GM06990 (cell line): ENCODE results near the gene CTU2.

Experiments
- DNase-seq: peaks from one replicate; pipeline ENCODE4 v3.0.0-alpha.2; 2011; ENCODE audit not compliant: insufficient read length; ENCODE audit errors: extremely low read depth
- H3K27me3 ChIP-seq: replicated peaks from 2 replicates; pipeline ENCODE4 v1.6.0; 2011; ENCODE audit warnings: low read length; ENCODE audit not compliant: control insufficient read depth, insufficient read depth
- H3K36me3 ChIP-seq: 2 replicates; pipeline ENCODE4 v1.5.1; 2011; ENCODE audit warnings: low read length; ENCODE audit not compliant: control insufficient read depth, insufficient read depth
- H3K4me3 ChIP-seq: replicated peaks from 2 replicates; pipeline ENCODE4 v1.5.1; 2011; ENCODE audit warnings: low read depth, mild to moderate bottlenecking, control low read depth, low read length
- TF ChIP-seq, protein P1 (sequence below): IDR thresholded peaks from 2 replicates; pipeline ENCODE4 v1.5.1; 2011; ENCODE audit warnings: low read length, control low read depth, mild to moderate bottlenecking, inconsistent platforms; ENCODE audit not compliant: insufficient read depth, poor library complexity, severe bottlenecking

The CTU2 gene

DNA sequence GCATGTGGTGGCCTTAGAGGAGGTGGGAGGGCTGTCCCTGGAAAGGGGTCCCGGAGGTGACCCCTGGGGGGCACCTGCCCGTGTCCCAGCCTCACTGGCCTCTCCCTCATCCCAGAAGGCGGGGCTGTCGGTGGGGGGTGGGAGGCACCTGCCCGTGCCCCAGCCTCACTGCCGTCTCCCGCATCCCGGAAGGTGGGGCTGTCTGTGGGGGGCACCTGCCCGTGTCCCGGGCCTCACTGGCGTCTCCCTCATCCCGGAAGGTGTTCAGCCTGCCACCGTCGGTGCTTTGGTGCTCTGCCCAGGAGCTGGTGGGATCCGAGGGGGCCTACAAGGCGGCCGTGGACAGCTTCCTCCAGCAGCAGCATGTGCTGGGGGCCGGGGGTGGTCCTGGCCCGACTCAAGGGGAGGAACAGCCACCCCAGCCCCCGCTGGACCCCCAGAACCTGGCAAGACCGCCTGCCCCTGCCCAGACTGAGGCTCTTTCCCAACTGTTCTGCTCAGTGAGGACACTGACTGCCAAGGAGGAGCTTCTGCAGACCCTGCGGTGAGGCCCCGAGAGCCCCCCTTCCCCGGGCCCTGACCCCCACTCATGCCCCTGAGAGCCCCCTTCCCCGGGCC lies 6.2 kb downstream of the CTU2 start:
- peaks cover 43% of the 10 kb centered on the region for H3K36me3 ChIP-seq
- H3K27me3 ChIP-seq, result no peaks in the 10 kb centered on the region
- no peak overlapping the region for H3K4me3 ChIP-seq
- TF ChIP-seq, protein P1, sequence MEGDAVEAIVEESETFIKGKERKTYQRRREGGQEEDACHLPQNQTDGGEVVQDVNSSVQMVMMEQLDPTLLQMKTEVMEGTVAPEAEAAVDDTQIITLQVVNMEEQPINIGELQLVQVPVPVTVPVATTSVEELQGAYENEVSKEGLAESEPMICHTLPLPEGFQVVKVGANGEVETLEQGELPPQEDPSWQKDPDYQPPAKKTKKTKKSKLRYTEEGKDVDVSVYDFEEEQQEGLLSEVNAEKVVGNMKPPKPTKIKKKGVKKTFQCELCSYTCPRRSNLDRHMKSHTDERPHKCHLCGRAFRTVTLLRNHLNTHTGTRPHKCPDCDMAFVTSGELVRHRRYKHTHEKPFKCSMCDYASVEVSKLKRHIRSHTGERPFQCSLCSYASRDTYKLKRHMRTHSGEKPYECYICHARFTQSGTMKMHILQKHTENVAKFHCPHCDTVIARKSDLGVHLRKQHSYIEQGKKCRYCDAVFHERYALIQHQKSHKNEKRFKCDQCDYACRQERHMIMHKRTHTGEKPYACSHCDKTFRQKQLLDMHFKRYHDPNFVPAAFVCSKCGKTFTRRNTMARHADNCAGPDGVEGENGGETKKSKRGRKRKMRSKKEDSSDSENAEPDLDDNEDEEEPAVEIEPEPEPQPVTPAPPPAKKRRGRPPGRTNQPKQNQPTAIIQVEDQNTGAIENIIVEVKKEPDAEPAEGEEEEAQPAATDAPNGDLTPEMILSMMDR, result no peak
- no peak for DNase-seq

DNA sequence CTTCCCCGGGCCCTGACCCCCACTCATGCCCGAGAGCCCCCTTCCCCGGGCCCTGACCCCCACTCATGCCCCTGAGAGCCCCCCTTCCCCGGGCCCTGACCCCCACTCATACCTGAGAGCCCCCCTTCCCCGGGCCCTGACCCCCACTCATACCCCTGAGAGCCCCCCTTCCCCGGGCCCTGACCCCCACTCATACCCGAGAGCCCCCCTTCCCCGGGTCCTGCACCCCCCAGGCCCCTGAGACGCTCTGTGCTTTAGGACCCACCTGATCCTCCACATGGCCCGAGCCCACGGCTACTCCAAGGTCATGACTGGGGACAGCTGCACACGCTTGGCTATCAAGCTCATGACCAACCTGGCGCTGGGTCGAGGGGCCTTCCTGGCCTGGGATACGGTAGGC lies 6.8 kb downstream of the CTU2 start:
- no peak for DNase-seq
- Histone ChIP-seq H3K4me3 (no peak overlapping the region), H3K27me3 (no peaks in the 10 kb centered on the region), H3K36me3 (peaks cover 43% of the 10 kb centered on the region)
- TF ChIP-seq, protein P1, result no peak

DNA sequence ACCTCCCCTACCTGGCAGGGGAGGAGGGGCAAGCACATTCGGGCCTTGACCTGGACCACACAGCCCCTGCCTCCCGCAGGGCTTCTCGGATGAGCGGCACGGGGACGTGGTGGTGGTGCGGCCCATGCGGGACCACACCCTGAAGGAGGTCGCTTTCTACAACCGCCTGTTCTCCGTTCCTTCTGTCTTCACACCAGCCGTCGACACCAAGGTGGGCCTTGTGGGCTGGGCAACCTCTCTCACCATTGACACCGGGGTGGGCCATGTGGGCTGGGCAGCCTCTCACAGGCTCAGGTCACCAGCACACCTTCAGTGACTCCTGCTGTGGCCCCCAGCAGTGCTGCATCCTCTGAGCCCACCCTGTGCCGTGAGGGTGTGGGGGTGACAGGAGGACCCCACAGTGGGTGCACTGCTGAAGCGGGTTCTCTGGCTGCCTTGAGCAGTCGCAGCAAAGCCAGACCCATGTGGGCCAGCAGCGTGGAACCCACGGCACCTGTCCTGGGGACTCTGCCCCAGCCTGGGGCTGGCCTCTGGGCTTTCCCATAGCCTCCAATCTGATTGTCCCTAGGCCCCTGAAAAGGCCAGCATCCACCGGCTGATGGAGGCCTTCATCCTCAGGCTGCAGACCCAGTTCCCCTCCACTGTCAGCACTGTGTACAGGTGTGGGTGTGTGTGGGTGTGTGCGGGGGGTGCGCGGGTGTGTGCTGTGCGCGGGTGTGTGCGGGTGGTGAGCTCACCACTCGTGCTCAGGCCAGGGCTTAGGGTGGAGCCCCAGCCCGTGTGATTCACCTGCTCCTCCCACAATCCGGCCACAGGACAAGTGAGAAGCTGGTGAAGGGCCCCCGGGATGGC lies 7.5 kb downstream of the CTU2 start:
- TF ChIP-seq, protein P1, result no peak
- Histone ChIP-seq H3K4me3 (no peak overlapping the region), H3K36me3 (peaks cover 48% of the 10 kb centered on the region), H3K27me3 (no peaks in the 10 kb centered on the region)
- no peak for DNase-seq

DNA sequence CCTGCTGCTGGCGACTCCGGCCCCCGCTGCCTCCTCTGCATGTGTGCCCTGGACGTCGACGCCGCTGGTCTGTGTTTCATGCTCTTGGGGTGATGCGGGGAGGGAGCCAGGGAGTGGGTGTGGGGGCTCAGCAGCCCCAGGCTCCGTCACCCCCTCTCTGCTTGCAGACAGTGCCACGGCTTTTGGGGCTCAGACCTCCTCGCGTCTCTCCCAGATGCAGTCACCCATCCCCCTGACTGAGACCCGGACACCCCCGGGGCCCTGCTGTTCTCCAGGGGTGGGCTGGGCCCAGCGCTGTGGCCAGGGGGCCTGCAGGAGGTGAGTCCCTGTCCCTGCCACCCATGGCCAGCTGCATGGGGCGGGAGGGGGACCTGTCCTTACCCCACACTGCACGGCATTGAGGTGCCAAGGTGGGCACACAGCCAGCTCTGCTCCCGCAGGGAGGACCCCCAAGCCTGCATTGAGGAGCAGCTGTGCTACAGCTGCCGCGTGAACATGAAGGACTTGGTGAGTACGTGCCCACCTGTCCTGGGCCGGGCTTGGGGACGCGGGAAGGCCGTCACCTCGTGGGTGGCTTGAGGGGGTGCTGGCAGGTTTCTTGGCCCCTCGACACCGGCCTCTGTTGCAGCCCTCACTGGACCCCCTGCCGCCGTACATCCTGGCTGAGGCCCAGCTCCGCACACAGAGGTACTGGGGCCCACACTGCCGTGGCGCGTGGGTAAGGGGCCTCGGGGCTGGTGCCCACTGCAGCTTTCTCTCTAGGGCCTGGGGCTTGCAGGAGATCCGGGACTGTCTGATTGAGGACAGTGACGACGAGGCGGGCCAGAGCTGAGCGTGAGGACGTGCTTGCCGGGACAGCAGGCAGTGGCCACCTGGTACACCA lies 8.4 kb downstream of the CTU2 start:
- no peak for DNase-seq
- Histone ChIP-seq H3K27me3 (no peaks in the 10 kb centered on the region), H3K4me3 (no peak overlapping the region), H3K36me3 (peaks cover 54% of the 10 kb centered on the region)
- TF ChIP-seq, protein P1, result no peak

DNA sequence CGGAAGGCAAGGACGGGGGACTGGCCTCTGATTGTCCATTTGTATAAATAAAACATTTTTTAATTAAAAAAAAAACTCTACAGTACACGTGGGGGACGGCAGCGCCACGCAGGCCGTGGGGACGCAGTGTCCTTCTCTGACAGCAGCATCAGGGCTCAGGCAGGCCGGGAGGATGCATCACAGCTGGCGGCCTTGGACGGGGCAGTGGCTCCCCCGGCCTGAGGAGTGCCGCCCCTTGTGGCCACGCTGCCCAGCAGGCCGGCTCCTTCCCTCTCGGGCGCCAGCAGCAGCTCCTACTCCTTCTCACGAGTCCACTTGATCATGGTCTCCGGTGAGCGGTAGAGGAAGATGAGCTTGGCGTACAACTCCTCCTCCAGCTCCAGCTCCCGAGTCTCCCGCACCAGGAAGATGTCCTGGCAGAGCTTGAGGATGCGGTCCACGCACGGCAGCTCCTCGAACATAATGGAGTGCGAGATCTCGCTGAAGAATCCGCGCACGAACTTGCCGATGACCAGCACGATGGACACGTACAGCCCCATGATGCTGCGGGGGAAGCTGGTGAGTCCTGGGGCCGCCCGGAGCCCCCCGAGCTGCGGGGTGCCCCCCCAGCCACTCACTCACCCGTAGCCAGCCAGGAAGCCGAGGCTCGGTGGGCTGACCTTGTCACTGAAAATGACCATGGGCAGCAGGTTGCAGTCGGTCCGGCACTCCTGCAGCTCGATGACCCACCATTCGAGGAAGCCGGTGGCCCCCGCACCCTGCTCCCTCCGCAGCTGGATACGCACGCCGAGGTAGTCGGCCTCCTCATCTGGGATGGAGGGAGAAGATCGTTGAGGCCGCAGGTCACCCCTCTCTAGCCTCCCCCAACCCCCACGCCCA lies 9.2 kb downstream of the CTU2 start:
- TF ChIP-seq, protein P1, result no peak
- Histone ChIP-seq H3K4me3 (no peak overlapping the region), H3K36me3 (peaks cover 58% of the 10 kb centered on the region), H3K27me3 (no peaks in the 10 kb centered on the region)
- DNase-seq, result no peak
